ENCODE results near the gene EHD1.

- TF ChIP-seq CTCF (conservative IDR thresholded peaks at IDR 0.05; ENCODE audit: low read depth, low read length) (no peak), EZH2phosphoT487 (IDR thresholded peaks at IDR 0.05; ENCODE audit: borderline replicate concordance, low read length) (no peak)
Observed at GRCh38 chr11:64879244-64879900, 951 bp upstream of the EHD1 start.
